Choroid plexus epithelial cell (primary cell): ENCODE results near the gene HMGCS2.

Experiments
- DNase-seq: peaks from one replicate; pipeline ENCODE4 v3.0.0-alpha.2; 2010; ENCODE audit warnings: low read depth
- H3K4me3 ChIP-seq: 2 replicates; pipeline ENCODE4 v1.5.1; 2011; ENCODE audit warnings: low read depth, mild to moderate bottlenecking, control low read depth, low read length, moderate library complexity
- CTCF ChIP-seq: conservative IDR thresholded peaks from 2 replicates; pipeline ENCODE4 v1.5.1; 2011; ENCODE audit warnings: low read depth, mild to moderate bottlenecking, control low read depth, inconsistent platforms, low read length, moderate library complexity

The HMGCS2 gene

DNA sequence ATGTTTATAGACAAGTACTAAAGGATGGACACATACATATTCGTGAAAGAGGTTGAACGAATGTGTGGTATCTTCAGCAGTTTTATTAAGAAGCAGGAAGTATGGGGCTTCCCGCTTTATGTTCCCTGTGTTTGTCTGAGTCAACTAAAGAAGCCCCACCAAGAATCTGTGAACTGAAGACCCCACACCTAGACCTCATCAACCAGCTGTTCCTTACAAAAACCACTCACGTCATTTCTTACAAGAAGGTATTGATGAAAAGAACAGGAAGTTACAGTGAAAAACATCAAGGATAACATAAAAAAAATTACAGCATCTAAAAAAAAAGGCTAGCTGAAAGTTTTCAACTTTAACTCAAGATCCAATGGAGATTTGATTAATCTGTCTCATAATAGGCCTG lies 30.3 kb upstream of the HMGCS2 start:
- no peak overlapping the region for H3K4me3 ChIP-seq
- TF ChIP-seq CTCF, result no peak
- DNase-seq, result no peak

DNA sequence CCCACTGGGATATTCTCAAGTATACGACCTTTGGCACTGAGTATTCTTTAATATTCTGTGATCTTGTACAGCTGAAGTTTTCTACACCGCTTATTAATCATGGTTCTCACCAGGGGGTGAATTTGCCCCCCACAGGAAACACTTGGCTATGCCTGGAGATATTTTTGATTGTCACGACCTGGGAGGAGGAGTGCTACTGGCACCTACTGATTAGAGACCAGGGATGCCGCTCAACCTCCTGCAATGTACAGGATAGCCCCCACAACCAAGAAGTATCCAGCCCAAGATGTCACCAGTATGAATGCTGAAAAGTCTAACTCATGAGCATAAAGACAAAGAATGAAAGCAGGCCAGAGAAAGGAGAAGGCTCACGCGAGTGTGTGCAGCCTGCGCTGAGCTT lies 28.9 kb upstream of the HMGCS2 start:
- TF ChIP-seq CTCF, result no peak
- DNase-seq, result no peak
- H3K4me3 ChIP-seq, result no peak overlapping the region

DNA sequence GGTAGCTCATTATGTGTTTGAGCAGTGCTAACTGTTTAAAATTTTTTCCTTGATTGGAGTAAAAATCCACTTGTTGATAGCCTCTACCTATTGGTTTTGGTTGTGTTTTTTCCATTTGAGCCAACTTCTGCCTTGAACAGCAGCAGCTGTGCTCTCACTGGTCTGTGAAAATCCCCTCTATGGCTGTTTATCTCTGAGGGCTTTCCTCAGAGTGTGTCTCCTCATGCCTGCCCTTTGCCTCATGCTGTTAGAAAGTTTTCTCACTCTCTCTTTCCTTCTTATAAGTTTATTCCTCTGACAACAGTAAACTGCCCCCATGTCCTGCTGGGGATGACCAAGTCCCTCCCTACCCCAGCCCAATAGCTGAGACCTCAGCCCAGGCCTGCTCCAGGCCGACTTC lies 28.5 kb upstream of the HMGCS2 start:
- H3K4me3 ChIP-seq, result no peak overlapping the region
- TF ChIP-seq CTCF, result no peak
- no peak for DNase-seq

DNA sequence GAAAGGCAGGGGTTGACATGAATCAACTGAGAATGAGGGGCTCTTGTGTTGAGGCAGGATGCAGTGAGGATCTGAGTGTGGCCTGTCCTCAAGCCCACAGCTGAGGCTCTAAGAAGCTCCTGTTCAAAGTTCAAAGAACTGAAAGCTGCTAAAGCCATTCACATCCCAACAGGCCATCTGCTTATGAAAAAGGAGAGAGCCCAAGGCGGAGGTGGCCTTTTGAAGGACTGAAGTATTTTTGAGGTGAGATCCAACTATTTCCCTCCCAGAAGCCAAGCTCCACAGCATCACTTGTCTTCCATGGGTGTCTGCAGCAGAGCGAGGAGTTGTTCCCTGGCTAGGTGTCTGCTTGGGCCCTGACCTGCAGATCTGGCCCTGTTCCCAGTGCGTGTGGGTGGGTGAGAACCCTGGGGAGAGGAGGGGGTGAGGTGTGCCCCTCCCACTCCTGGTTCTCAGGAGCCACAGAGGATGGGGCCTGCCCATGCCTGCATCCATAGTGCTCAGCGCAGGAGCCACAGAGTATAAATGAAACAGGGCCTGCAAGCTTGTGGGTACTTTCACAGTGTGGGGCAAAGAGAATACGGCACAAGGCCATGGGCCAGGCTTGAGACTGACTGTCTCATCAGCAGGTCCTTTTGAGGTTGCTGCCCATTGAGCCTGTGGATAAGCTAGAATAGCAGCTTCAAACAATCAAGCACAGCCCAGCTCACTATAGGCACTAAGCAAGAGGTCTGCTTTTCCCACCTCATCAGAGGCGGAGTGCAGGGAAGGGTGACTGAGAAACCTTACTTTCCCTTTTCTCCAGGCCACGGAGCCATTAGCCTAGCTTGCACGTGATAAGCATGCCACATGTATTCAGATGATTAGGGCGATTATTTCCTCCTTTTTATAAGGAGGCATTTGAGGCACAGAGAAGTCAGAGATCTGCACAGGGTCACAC lies 26.8 kb upstream of the HMGCS2 start:
- no peak for TF ChIP-seq CTCF
- H3K4me3 ChIP-seq, result no peak overlapping the region
- DNase-seq, result no peak

DNA sequence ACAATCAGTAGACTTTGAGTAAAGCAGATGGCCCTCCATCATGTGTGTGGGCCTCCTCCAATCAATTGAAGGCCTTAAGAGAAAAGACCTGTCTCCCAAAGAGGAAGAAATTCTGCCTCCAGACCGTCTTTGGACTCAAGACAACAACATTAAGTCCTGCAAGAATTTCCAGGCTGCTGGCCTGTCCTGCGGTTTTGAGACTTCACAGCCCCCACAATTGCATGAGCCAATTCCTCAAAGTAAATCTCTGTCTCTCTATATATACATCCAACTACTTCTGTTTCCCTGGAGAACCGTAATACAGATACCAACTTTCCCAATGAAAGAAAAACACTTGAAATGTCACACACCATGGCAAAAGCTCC lies 26.2 kb upstream of the HMGCS2 start:
- TF ChIP-seq CTCF, result no peak
- H3K4me3 ChIP-seq, result no peak overlapping the region
- no peak for DNase-seq

DNA sequence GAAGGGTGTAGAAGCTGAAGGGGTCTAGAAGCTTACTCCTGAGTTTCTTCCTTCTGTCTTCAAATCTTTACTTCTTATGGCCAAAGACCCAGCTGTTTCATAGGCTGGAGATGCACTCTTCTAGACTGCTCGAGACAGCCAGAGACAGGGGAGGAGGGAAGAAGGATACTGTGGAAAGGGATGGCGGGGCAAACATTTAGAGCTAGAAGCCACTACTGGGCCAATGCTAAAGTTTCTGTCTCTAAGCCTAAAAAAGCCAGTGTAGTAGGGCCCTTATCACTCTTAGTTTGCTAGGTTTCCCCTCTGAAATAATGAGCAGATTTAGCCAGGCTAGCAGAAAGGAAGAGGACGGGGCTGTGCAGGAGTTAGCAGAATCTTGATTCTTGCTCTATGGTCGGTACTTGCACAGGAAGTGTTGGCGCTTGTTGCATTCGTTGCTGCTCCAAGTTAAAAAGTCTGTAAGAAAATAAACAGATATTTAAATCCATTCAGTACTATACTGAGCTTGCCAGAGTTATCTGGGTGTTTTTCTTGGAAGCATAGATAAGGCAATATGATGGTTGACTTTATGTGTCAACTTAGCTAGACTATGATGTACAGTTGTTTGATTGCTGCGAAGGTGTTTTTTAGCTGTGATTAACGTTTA lies 25.6 kb upstream of the HMGCS2 start:
- TF ChIP-seq CTCF, result no peak
- no peak for DNase-seq
- no peak overlapping the region for H3K4me3 ChIP-seq
